GM19099 (cell line): Measurements from ENCODE around the gene ZNF541.
A peak's percentile ranks its signal among the peaks of the same experiment; 100 is the strongest.

ENCODE experiments used
- POLR2A ChIP-seq: IDR thresholded peaks from 3 replicates; pipeline ENCODE4 v1.6.1; 2011; ENCODE audit warnings: low read depth; ENCODE audit not compliant: insufficient read length; ENCODE audit errors: extremely low read depth

ZNF541 gene

DNA sequence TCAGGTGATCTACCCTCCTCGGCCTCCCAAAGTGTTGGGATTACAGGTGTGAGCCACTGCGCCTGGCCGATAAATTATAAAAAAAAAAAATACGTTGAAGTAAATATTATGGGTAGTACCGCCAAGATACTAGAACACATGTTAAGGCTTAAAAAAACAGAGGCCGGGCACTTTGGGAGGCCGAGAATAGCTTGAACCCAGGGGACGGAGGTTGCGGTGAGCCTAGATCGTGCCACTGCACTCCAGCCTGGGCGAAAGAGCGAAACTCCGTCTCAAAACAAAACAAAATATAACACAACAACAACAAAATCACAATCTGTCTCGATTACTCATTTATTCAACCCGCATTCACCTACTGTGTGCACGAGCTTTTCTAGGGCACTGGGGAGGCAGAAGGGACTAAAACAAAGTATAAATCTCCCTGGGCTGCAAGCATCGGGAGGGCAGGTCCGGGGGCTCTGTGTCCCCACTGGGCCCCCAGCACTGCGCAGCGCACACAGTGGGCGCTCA is 34.7 kb upstream of the ZNF541 start:
- no peak for TF ChIP-seq POLR2A

DNA sequence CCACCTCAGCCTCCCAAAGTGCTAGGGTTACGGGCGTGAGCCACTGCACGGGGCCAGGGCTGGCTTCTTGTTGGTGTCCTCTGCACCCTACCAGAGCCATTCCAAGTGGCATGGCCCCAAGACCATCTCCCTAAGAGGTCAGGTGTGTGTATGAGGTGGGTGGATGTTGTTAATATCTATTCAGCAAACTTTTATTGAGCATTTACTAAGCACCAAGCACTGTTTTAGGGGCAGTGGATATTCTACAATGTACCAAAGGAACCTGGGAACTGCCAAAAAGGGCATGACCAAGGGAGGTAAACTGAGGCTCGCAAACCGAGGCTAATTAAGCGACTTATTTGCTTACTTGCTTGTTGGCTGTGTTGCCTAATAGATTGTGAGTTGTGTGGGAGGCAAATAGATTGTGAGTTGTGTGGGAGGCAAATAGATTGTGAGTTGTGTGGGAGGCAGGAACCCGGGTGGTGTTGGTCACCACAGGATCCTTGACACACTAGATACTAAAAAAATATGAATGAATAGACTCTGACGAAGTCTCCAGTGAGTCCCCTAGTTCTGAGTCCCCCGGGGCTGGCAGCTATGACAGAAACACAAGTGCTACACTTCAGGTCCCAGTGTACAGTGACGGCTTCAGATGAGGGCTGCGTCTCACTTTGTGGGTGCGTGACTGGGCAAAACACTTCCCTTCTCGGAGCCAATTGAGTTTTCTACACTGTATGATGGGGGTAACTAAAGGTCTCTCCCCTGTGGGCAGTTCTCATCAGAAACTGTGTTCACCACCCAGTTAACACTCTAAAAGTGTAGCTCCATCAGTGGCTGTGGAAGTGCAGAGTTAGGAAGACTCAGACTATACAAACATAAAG is 31.0 kb upstream of the ZNF541 start:
- TF ChIP-seq POLR2A = no peak

DNA sequence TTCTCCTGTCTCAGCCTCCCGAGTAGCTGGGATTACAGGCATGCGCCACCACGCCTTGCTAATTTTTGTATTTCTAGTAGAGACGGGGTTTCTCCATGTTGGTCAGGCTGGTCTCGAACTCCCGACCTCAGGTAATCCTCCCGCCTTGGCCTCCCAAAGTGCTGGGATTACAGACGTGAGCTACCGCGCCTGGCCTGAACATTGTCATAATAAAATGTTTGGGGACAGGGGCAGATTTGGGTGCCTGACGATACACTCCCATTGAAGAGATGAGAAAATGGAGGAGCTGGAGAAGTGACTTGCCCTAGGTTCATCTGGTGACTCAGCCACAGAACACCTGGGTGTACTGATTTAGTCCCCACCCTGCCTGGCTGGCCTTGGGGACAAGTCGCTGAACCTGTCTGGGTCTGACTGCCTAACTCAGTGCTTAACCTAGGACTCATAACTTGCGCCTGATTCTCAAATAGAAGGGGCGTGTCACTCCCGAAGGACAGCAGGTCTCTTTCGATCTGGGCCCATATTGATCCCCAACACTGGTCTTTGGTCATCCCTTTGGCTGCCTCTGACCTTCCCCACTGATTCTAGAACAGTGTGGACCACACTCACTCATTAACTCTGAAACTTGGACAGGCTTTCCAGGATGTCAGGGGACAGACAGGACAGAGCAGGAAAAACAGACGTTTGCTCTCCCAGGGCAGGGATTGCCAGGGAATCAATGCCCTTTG is 28.4 kb upstream of the ZNF541 start:
- TF ChIP-seq POLR2A = no peak

DNA sequence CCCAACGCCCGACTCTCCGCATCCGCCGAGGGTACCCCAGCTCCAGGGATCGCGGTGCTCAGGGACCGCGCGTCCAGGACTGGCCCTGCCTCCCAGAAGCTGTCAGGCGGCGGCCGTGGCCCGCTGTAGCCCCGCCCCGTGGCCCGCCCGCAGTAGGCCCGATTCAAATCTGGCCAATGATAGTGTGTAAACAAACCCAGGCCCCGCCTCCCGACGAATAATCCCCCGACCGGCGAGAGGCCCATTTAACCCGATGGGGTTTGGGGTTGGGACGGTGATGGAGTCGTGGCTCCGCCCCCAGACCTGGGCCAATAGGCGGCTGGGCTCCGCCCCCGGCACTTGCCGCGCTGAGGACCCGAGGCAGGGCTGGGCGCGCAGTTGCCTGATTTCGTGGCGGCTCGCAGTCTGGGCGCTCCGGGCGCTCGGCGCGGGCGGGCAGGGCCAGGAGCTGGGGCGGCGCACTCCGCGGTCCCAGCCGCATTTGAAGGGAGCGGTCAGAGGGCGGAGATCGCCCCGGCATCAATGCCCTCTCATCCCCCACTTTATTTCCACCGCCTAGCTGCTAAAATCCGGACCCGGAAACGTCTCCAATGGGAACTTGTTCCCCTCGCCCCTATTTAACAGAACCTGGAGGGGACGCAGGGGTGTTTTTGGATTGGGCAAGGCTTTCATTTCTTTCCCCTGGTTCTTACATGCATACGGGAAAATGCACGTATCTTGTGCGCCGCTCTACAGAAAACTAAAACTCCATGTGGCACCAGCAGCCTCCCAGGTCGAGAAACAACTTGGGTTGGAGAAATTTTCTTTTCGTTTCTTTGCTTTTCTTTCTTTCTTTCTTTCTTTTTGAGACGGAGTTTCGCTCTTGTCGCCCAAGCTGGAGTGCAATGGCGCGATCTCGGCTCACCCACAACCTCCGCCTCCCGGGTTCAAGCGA is 27.6 kb upstream of the ZNF541 start:
- TF ChIP-seq POLR2A = peak; percentile 98

- TF ChIP-seq POLR2A = no peak
These were observed 25.7 kb upstream of the ZNF541 start for GRCh38 chr19:47598407-47599349.

GRCh38 chr19:47595944-47596343 is 23.0 kb upstream of the ZNF541 start:
- TF ChIP-seq POLR2A = no peak

DNA sequence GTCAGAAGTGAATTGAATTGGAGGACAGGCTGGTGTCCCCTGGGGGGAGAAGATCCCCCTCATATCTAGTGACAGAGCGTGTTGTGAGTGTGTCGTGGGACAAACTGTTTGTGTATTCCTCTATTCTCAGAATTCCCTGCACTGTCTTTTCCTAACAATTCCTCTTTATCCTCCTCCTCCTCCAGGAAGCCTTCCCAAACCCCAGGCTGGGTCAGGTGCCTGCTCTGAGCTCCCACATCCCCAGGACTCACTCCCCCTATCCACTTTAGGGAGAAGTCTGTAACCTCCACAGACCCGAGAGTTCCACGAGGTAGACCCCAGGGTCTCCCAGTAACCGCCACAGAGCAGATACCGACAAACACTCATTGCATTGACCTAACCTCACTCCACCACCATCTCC is 20.9 kb upstream of the ZNF541 start:
- no peak for TF ChIP-seq POLR2A

- TF ChIP-seq POLR2A = no peak
These were observed 16.9 kb upstream of the ZNF541 start for GRCh38 chr19:47589824-47590223.

DNA sequence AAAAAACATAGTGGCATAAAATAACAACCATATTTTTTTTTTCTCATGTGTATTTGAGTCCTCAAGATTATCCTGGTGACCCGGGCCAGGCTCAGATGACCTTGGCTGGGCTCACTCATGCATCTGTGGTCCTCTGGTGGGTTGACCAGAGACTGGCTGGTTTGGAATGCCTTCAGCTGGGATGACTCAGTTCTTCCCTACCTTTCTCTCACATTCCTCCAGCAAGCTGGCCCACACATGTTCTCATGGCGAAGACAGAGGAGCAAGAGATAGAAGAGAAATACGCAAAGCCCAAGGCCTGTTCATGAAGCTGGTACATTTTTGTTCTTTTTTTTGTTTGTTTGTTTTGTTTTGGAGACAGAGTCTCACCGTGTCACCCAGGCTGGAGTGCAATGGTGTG is 14.3 kb upstream of the ZNF541 start:
- no peak for TF ChIP-seq POLR2A

DNA sequence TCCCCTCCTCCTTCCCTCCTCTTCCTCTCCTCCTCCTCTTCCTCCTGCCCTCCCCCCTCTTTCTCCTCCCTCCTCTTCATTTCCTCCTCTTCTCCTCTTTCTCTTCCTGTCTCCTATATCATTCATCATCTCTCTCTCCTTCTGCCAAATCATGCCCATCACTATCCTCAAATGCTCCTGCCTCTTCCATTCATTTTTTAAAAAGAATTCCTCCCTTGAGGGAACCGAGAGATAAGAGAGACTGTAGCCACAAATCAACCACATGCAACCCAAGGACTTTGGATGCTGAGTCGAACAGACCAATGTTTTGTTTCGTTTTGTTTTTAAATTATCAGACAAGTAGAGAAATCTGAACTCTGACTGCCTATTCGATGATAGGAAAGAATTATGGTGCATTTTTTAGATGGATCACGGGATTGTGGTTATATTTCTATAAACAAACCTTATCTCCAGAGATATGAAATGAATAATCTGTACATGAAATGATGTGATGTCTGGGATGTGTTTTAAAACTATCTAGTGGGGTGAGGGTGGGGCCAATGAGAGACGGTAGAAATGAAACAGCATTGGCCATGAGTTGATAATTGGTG is 9.5 kb upstream of the ZNF541 start:
- no peak for TF ChIP-seq POLR2A

DNA sequence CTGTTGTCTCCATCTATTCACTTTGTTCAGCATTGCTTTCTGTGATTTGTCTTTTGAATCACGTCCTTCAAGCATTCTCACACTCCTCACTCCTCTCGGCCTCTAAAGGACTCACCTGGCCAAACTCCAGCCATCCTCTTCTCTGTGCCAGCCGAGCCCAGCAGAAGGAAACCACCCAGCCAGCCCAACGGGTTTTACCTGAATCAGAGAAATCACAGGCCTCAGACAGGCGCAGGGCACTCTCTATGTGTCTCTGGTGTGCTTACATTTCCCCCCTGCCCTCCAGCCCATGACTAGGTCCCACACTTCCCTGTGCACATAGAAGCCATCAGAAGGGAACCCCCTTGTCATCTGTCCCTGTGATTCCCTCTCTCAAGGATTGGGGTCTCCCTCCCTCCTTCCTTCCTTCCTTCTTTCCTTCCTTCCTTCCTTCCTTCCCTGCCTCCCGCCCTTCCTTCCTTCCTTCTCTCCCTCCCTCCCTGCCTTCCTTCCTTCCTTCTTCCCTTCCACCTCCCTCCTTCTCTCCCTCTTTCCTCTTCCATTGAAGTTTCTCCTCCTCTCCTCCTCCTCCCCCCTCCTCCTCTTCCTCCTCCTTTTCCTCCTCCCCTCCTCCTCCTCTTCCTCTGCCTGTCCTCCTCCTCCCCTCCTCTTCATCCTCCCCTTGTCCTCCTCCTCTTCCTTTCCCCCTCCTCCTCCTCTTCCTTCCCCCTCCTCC is 8.8 kb upstream of the ZNF541 start:
- TF ChIP-seq POLR2A = no peak

DNA sequence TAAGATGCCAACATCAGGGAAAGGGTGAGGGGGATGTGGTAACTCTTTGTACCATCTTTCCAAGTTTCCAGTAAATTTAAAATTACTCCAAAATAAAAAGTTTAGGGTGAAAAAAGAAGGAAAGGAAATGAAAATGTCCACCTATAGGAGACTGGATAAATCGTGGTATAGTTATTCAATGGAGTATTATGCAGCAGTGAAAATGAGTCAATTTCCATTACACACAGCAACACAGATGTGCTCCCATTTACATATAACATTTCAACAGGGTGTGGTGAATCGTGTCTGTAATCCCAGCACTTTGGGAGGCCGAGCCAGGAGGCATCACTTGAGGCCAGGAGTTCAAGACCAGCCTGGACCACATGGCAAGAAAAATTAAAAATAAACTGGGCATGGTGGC is 7.4 kb upstream of the ZNF541 start:
- no peak for TF ChIP-seq POLR2A

DNA sequence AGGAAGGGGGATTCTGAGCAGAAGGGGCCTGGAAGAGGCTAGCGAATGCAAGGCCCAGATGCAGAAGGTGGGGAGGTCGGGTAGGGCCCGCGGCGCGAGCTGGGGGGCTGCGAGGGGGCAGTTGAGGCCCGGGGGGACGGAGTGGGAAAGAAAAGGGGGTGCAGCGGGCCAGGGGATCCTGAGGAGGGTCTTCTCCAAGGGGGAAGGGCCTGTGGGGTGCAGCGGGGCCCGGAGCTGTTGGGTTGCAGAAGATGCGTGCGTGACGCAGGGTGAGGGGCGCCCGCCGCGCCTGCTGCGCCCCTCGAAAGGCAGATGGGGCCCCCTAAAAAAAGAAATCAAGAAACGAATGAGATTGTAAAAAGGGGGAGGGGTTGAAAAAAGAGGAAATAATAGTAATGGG is 313 bp downstream of the ZNF541 start:
- no peak for TF ChIP-seq POLR2A
